H9 (cell line): ENCODE measurements around the gene TSPAN9. TPM values are rescaled to one million over a fixed set of nuclear protein-coding genes. Genes with fewer than 3 reads are reported as not detected.

Experiments used
- DNase-seq: peaks from one replicate; pipeline ENCODE4 v3.0.0-alpha.2; 2017
- H2AFZ ChIP-seq: one replicate; pipeline ENCODE4 v1.6.1; 2013; ENCODE audit warnings: mild to moderate bottlenecking, low read length, control low read depth, moderate library complexity
- H2AK5ac ChIP-seq: 2 replicates; pipeline ENCODE4 v1.6.1; 2013; ENCODE audit warnings: low read length, control low read depth, mixed read lengths; ENCODE audit not compliant: insufficient read length
- H2BK120ac ChIP-seq: one replicate; pipeline ENCODE4 v1.6.1; 2013; ENCODE audit warnings: low read depth, mild to moderate bottlenecking, low read length, control low read depth, inconsistent platforms; ENCODE audit not compliant: poor library complexity, severe bottlenecking
- H2BK12ac ChIP-seq: 2 replicates; pipeline ENCODE4 v1.6.1; 2013; ENCODE audit warnings: low read length, control low read depth, mixed read lengths, low read depth; ENCODE audit not compliant: insufficient read length
- H2BK15ac ChIP-seq: 2 replicates; pipeline ENCODE4 v1.6.1; 2013; ENCODE audit warnings: low read depth, low read length, control low read depth
- H2BK20ac ChIP-seq: one replicate; pipeline ENCODE4 v1.6.1; 2013; ENCODE audit warnings: low read depth, mild to moderate bottlenecking, low read length, control low read depth, inconsistent platforms; ENCODE audit not compliant: poor library complexity, severe bottlenecking
- H2BK5ac ChIP-seq: 2 replicates; pipeline ENCODE4 v1.6.1; 2013; ENCODE audit warnings: low read length, control low read depth, mixed read lengths; ENCODE audit not compliant: insufficient read length
- H3K14ac ChIP-seq: 2 replicates; pipeline ENCODE4 v1.6.1; 2013; ENCODE audit warnings: low read length, control low read depth; ENCODE audit not compliant: insufficient read depth
- H3K18ac ChIP-seq: 2 replicates; pipeline ENCODE4 v1.6.1; 2013; ENCODE audit warnings: low read depth, mild to moderate bottlenecking, mixed read lengths, low read length, control low read depth; ENCODE audit not compliant: insufficient read length
- H3K23ac ChIP-seq: 2 replicates; pipeline ENCODE4 v1.6.1; 2013; ENCODE audit warnings: low read length, control low read depth, mixed read lengths, low read depth; ENCODE audit not compliant: insufficient read length
- H3K23me2 ChIP-seq: 2 replicates; pipeline ENCODE4 v1.6.1; 2013; ENCODE audit warnings: low read depth, mild to moderate bottlenecking, mixed read lengths, low read length, control low read depth; ENCODE audit not compliant: insufficient read length, poor library complexity, severe bottlenecking
- H3K27ac ChIP-seq: 2 replicates; pipeline ENCODE4 v1.5.1; 2013; ENCODE audit warnings: low read length, control low read depth, mixed read lengths, low read depth; ENCODE audit not compliant: insufficient read length
- H3K27me3 ChIP-seq: 2 replicates; pipeline ENCODE4 v1.6.1; 2013; ENCODE audit warnings: low read length, control low read depth, inconsistent platforms; ENCODE audit not compliant: insufficient read depth
- H3K4ac ChIP-seq: 2 replicates; pipeline ENCODE4 v1.6.1; 2013; ENCODE audit warnings: low read depth, mild to moderate bottlenecking, control low read depth, inconsistent platforms, low read length, moderate library complexity
- H3K4me1 ChIP-seq: 2 replicates; pipeline ENCODE4 v1.6.1; 2013; ENCODE audit warnings: low read length, control low read depth, inconsistent platforms; ENCODE audit not compliant: insufficient read depth
- H3K4me2 ChIP-seq: 2 replicates; pipeline ENCODE4 v1.6.1; 2013; ENCODE audit warnings: low read length, control low read depth, mixed read lengths; ENCODE audit not compliant: insufficient read length, insufficient read depth
- H3K56ac ChIP-seq: 2 replicates; pipeline ENCODE4 v1.6.1; 2013; ENCODE audit warnings: low read depth, mild to moderate bottlenecking, mixed read lengths, low read length, control low read depth; ENCODE audit not compliant: insufficient read length
- H3K79me1 ChIP-seq: 2 replicates; pipeline ENCODE4 v1.6.1; 2013; ENCODE audit warnings: low read depth, mild to moderate bottlenecking, moderate library complexity, low read length, control low read depth, inconsistent platforms; ENCODE audit not compliant: insufficient read depth, poor library complexity, severe bottlenecking
- H3K79me2 ChIP-seq: 2 replicates; pipeline ENCODE4 v1.6.1; 2013; ENCODE audit warnings: low read length, control low read depth, inconsistent platforms; ENCODE audit not compliant: insufficient read depth
- H3K9ac ChIP-seq: 2 replicates; pipeline ENCODE4 v1.6.1; 2013; ENCODE audit warnings: low read length, control low read depth, mixed read lengths; ENCODE audit not compliant: insufficient read length; ENCODE audit errors: extremely low read depth
- H3K9me3 ChIP-seq: one replicate; pipeline ENCODE4 v1.6.1; 2013; ENCODE audit warnings: low read depth, low read length, inconsistent platforms; ENCODE audit not compliant: control insufficient read depth
- H3T11ph ChIP-seq: one replicate; pipeline ENCODE4 v1.6.1; 2013; ENCODE audit warnings: mild to moderate bottlenecking, low read length, control low read depth, inconsistent platforms
- H4K20me1 ChIP-seq: one replicate; pipeline ENCODE4 v1.6.1; 2013; ENCODE audit not compliant: control insufficient read depth, insufficient read length, insufficient read depth
- H4K5ac ChIP-seq: 2 replicates; pipeline ENCODE4 v1.6.1; 2013; ENCODE audit warnings: low read depth, mild to moderate bottlenecking, mixed read lengths, low read length, control low read depth; ENCODE audit not compliant: insufficient read length
- H4K8ac ChIP-seq: replicated peaks from 2 replicates; pipeline ENCODE4 v1.6.1; 2013; ENCODE audit warnings: low read length, control low read depth, mixed read lengths, low read depth; ENCODE audit not compliant: insufficient read length
- H4K91ac ChIP-seq: 2 replicates; pipeline ENCODE4 v1.6.1; 2013; ENCODE audit warnings: low read depth, mild to moderate bottlenecking, moderate library complexity, mixed read lengths, low read length, control low read depth; ENCODE audit not compliant: insufficient read length
- H3K27ac Mint-ChIP-seq, 3 experiments: 2 replicates in 2 of 3; 3 replicates in 1 of 3; pipeline ENCODE4 v1.8.0; 2020 to 2021; ENCODE audit warnings: mixed read lengths in 3 of 3, mild to moderate bottlenecking in 1 of 3, moderate library complexity in 1 of 3
- H3K27me3 Mint-ChIP-seq: 2 replicates; pipeline ENCODE4 v1.8.0; 2021; ENCODE audit warnings: low read depth, mild to moderate bottlenecking, moderate library complexity, mixed read lengths
- H3K36me3 Mint-ChIP-seq, 3 experiments: 2 replicates in 2 of 3; 3 replicates in 1 of 3; pipeline ENCODE4 v1.8.0; 2020 to 2021; ENCODE audit warnings: low read depth in 3 of 3, mixed read lengths in 3 of 3; ENCODE audit not compliant: insufficient read depth in 1 of 3
- H3K4me1 Mint-ChIP-seq, 2 experiments: 2 replicates each; pipeline ENCODE4 v1.8.0; 2020; ENCODE audit warnings: mixed read lengths in 2 of 2
- H3K4me3 Mint-ChIP-seq, 2 experiments: 2 replicates in 1 of 2; 3 replicates in 1 of 2; pipeline ENCODE4 v1.8.0; 2020 to 2021; ENCODE audit warnings: mild to moderate bottlenecking in 2 of 2, mixed read lengths in 2 of 2, moderate library complexity in 1 of 2
- H3K9me3 Mint-ChIP-seq, 2 experiments: 2 replicates in 1 of 2; 3 replicates in 1 of 2; pipeline ENCODE4 v1.8.0; 2020; ENCODE audit warnings: mild to moderate bottlenecking in 2 of 2, mixed read lengths in 2 of 2, moderate library complexity in 1 of 2
- CTCF ChIP-seq: fragments of 200-600 bp; sonication (generic); conservative IDR thresholded peaks from 3 replicates; pipeline ENCODE4 v1.8.0; 2021; ENCODE audit warnings: antibody characterized with exemption, mild to moderate bottlenecking
- WGBS: extraction: QIAGEN DNeasy Blood & Tissue Kit; methylation state at CpG from one replicate; pipeline ENCODE4 v1.1.7; 2013; ENCODE audit warnings: missing lambda C conversion rate, low lambda C conversion rate, mixed read lengths; ENCODE audit not compliant: insufficient read length; ENCODE audit errors: extremely low coverage; 5-methylcytosine and 5-hydroxymethylcytosine counted together
- total RNA-seq: library from RNA; stranded (reverse); gene quantifications from 2 replicates; pipeline ENCODE4 v1.2.1, GENCODE V29; 2021

Gene TSPAN9
- total RNA-seq, 1 experiment from 2014 or later = 19.0 TPM

- H3K9ac ChIP-seq = no peak overlapping the region
- H3K36me3 Mint-ChIP-seq = no peaks in the 10 kb centered on the region
- no CpG with 5 or more reads among the region's 11 CpGs for WGBS
Observed at GRCh38 chr12:3238196-3238595, 161.0 kb downstream of the TSPAN9 start.

More at GRCh38 chr12:3238196-3238595, 161.0 kb downstream of the TSPAN9 start:
- Histone ChIP-seq H4K8ac (no peak overlapping the region), H3K4me2 (no peak overlapping the region), H3K79me1 (no peaks in the 10 kb centered on the region), H3K79me2 (no peaks in the 10 kb centered on the region), H3K9me3 (no peaks in the 10 kb centered on the region), H3K56ac (no peak overlapping the region), H2BK12ac (no peak overlapping the region), H2AK5ac (no peak overlapping the region), H4K5ac (no peak overlapping the region), H2BK15ac (no peak overlapping the region), H3K27ac (no peak overlapping the region), H2BK120ac (no peak overlapping the region), H4K20me1 (no peaks in the 10 kb centered on the region), H2BK5ac (no peak overlapping the region), H3K14ac (no peak overlapping the region), H2AFZ (no peak overlapping the region), H2BK20ac (no peak overlapping the region), H3K23me2 (no peaks in the 10 kb centered on the region), H3K18ac (no peak overlapping the region), H3K27me3 (no peaks in the 10 kb centered on the region), H3K4me1 (no peaks in the 10 kb centered on the region), H4K91ac (no peak overlapping the region), H3K23ac (no peak overlapping the region), H3K4ac (no peak overlapping the region), H3T11ph (no peak overlapping the region)
- DNase-seq = no peak
- Mint-ChIP-seq H3K4me1 (peaks cover 29 to 31% of the 10 kb centered on the region in 2 experiments), H3K27ac (peak overlapping the region in 1 of 3 experiments; percentile 12; a peak in 1 of 7 replicates), H3K9me3 (no peaks in the 10 kb centered on the region), H3K4me3 (no peak overlapping the region), H3K27me3 (no peaks in the 10 kb centered on the region; the same call in 1 of the 2 replicates)
- no peak for TF ChIP-seq CTCF
